HG02763 (cell line): Measurements from ENCODE around the gene SYNGR2.
"Not testable (repeated sequence)": the region's sequence is repeated elsewhere in the genome, so short reads cannot be mapped to it uniquely, and the experiment has no call there.

ENCODE experiments used
- ATAC-seq: cut with Tn5 transposase; IDR thresholded peaks from one replicate; pipeline ENCODE4 v1.9.1; 2021; ENCODE audit warnings: mild to moderate bottlenecking, moderate library complexity; ENCODE audit not compliant: unreplicated experiment

SYNGR2 gene

GRCh38 chr17:78129351-78130089 is 38.9 kb upstream of the SYNGR2 start:
- no peak for ATAC-seq

- ATAC-seq: no peak
These were observed 38.3 kb upstream of the SYNGR2 start for GRCh38 chr17:78130090-78130436.

- no peak for ATAC-seq
These were observed 37.8 kb upstream of the SYNGR2 start, which contains the start of gene TMC8 for GRCh38 chr17:78130437-78131101. TMC8 (plus strand) TSS chr17:78130771; CDS start chr17:78131589, 818 bp downstream.

- ATAC-seq: no peak
These were observed 37.0 kb upstream of the SYNGR2 start for GRCh38 chr17:78131172-78132083.

DNA sequence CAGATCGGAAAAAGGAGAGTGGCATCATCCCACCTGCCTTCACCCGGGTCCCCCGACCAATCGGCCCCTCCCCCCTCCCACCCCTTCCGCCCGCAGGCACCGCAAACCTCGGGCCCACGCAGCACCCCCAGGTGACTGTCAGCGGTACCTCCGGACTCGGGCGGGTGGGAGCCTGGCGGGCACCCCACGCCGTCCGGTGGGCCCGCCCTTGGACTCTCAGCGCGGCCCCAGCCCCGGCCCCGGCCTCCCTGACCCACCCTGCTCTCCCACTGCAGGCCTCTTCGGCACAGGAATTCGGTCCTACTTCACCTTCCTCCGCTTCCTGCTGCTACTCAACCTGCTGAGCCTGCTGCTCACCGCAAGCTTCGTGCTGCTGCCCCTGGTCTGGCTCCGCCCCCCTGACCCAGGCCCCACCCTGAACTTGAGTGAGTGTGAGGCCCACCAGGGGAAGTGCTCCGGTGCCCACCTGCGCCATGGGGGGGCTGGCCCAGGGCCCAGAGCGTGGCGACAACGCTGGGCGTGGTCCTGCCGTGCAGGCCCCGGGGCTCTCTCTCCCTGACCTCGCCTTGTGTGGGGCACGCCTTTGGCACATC is 36.2 kb upstream of the SYNGR2 start:
- no peak for ATAC-seq

- ATAC-seq: no peak
These were observed 35.6 kb upstream of the SYNGR2 start for GRCh38 chr17:78132767-78133178.

DNA sequence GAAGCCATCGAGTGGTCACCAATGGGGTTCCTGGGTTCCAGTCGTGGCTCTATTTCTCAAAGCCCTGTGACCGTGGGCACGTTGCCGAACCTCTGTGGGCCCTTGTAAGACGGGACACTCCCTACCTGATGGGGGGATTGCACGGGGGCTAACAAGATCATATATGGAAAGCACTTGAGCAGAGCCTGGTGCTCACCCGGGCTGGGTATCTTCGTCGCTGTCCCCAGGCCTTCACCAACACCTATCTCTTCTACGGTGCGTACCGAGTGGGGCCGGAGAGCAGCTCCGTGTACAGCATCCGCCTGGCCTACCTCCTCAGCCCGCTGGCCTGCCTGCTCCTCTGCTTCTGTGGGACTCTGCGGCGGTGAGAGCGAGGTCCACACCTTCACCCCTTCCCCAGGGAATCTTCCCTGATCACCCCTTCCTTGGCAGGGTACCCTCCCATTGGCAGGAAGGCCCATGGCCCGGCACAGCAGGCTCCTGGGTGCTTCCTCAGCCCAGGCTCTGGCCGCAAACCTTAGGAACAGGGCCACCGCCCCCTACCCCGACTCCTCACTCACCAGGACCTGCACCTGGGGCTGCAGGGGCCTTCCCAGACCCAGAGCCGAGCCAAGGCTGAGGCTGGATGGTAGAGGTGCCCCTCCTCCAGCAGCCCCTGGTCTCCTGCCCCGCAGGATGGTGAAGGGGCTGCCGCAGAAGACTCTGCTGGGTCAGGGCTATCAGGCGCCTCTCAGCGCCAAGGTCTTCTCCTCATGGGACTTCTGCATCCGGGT is 35.0 kb upstream of the SYNGR2 start:
- no peak for ATAC-seq

DNA sequence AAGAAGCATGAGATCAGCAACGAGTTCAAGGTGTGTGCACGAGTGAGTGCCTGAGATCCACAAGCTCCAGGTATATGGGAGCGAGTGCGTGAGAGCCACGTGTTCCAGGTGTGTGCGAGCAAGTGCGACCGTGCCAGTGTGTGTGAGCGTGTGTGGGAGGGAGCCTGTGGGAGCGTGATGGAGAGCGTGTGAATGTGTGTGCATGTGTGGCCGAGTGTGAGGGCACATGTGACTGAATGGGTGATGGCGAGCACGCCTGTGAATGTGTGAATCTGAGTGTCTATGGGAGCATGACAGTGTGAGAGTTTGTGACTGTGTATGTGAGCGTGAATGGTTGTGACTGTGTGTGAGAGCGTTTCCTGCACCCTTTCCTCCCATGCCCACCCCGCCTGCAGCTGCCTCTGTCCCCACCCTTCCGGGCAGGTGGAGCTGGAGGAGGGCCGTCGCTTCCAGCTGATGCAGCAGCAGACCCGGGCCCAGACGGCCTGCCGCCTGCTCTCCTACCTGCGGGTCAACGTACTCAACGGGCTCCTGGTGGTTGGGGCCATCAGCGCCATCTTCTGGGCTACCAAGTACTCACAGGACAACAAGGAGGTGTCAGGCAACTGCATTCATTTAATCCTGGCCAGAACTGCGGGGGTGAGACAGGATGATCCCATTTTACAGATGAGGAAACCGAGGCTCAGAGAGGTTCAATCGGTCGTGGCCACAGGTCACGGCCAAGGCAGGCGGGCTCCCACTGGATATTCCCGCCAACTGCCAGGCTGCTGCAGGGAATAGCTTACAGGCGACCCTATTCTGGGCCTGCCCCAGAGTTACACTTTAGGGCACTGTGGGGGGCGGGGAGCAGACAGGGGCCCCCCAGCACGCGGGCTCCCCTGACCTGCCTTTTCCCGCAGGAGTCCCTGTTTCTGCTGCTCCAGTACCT is 34.1 kb upstream of the SYNGR2 start:
- ATAC-seq: no peak

DNA sequence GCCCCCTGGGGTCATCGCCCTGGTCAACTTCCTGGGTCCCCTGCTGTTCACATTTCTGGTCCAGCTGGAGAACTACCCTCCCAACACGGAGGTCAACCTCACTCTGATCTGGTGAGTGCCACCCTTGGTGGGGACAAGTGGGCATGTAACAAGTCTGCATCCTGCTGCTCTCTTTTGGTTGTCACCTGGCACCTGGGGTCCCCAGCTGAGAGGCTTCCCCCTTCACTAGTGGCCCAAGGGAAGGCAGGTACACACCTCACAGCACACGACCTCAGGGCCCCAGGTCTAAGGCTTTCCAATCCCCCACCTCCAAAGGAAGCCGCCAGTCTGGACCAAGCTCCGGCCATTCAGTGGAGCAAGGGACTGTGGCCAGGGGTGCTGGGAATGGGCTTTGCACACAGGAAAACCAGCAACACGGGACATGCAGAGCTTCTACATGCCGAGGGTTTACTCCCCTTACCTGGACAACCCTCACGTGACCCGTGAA is 33.4 kb upstream of the SYNGR2 start:
- ATAC-seq: no peak

DNA sequence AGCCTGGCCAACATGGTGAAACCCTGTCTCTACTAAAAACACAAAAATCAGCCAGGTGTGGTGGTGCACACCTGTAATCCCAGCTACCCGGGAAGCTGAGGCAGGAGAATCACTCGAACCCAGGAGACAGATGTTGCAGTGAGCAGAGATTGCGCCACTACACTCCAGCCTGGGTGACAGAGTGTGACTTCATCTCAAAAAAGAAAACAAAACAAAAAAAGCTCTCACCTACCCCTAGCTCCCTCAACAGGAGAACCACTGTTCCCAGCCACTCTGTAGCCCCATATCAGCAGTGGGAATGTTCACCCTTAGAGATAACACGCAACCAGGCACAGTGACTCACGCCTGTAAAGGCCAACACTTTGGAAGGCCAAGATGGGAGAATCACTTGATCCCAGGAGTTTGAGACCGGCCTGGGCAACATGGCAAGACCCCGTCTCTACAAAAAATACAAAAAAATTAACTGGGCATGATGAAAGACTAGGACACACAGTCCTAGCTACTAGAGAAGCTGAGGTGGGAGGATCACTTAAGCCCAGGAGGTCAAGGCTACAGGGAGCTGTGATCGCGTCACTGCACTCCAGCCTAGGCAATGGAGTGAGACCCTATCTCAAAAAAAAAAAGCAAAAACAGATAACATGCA is 32.4 kb upstream of the SYNGR2 start:
- ATAC-seq: no peak

GRCh38 chr17:78137392-78138203 is 30.8 kb upstream of the SYNGR2 start:
- ATAC-seq: no peak

DNA sequence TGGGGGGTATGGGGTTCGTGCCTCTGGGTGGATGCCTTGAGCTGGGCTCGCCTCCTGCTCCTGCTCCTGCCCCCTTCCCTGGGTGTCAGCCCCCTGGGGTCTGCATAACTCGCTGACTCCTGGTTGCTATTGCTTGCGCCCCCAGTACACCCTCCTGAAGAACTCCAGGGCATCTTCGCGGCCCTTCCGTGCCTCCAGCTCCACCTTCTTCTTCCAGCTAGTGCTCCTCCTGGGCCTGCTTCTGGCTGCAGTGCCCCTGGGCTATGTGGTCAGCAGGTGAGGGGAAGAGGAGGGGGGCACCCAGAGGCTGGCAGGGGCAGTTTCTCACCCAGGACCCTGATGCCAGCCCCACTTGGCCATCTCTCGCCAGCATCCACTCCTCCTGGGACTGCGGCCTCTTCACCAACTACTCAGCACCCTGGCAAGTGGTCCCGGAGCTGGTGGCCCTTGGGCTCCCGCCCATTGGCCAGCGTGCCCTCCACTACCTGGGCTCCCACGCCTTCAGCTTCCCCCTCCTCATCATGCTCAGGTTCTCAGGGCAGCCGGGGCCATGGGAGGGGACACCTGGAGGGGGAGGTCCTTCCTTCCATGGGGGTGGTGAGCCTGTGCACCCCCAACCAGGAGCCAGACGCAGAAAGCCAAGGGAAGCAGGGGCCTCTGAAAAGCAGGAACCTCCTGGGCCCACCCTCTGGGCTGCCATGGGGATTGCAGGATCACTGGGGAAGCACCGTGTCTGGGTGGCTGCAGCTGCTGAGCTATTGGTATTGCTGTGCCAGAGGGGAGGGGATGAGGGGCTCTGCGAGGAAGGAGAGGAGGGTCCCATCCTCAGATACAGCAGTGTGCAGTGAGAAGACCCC is 29.9 kb upstream of the SYNGR2 start:
- no peak for ATAC-seq

DNA sequence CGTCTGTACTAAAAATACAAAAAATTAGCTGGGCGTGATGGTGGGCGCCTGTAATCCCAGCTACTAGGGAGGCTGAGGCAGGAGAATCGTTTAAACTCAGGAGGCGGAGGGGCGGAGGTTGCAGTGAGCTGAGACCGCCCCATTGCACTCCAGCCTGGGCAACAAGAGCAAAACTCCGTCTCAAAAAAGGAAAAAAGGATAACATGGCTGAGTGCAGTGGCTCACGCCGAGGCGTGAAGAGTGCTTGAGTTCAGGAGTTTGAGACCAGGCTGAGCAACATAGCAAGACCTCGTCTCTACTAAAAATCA is 28.6 kb upstream of the SYNGR2 start:
- ATAC-seq: not testable (repeated sequence)

DNA sequence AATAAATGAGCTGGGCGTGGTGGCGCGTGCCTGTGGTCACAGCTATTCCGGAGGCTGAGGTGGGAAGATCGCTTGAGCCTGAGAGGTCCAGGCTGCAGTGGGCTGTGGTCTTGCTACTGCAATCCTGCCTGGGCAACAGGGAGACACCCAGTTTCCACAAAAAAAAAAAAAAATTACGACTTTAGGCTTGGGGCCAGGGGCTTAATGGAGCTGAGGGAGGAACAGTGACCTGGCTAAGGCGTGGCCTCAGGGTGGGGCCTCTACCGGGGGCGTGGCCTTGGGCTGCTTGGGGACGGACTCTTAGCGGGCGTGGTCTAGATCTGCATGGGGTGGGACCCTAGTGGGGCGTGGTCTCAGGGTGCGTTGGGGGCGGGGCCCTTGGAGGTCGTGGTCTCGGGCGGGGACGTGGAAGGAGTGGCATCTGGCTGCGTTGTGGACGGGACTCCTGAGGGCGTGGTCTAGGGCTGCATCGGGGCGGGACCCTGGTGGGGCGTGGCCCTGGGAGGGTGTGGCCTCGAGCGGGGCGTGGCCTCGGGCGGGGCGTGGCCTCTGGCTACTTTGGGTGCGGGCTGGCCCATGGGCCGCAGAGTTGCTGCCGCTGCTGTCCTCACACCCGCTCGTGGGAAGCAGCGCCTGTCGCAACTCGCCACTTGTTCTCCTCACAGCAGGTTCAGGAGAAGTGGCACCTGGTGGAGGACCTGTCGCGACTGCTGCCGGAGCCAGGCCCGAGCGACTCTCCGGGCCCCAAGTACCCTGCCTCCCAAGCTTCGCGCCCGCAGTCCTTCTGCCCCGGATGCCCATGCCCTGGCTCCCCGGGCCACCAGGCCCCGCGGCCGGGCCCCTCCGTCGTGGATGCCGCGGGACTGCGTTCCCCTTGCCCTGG is 28.0 kb upstream of the SYNGR2 start:
- peak; percentile 71 for ATAC-seq

GRCh38 chr17:78141437-78142118 is 26.8 kb upstream of the SYNGR2 start:
- no peak for ATAC-seq
